ENCODE results near the gene SSNA1. TPM values are rescaled to one million over a fixed set of nuclear protein-coding genes. Genes with fewer than 3 reads are reported as not detected.

Gene SSNA1
- polyA plus RNA-seq, 1 donor: 53.7 TPM

- no peak for DNase-seq (ENCODE audit: low read depth)
Observed at GRCh38 chr9:137167747-137168572, 20.5 kb upstream of the SSNA1 start.

DNA sequence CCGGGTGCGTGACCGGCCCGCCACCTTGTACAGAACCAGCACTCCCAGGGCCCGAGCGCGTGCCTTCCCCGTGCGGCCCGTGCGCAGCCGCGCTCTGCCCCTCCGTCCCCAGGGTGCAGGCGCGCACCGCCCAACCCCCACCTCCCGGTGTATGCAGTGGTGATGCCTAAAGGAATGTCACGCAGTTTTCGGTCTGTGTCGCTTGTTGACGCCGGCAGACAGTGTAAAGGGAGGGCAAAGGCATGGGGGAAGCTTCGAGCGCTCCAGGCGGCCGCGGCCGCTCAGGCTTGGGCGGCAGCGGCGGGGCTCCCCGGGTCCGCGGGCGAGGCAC is 19.9 kb upstream of the SSNA1 start:
- DNase-seq (ENCODE audit: low read depth): no peak

DNA sequence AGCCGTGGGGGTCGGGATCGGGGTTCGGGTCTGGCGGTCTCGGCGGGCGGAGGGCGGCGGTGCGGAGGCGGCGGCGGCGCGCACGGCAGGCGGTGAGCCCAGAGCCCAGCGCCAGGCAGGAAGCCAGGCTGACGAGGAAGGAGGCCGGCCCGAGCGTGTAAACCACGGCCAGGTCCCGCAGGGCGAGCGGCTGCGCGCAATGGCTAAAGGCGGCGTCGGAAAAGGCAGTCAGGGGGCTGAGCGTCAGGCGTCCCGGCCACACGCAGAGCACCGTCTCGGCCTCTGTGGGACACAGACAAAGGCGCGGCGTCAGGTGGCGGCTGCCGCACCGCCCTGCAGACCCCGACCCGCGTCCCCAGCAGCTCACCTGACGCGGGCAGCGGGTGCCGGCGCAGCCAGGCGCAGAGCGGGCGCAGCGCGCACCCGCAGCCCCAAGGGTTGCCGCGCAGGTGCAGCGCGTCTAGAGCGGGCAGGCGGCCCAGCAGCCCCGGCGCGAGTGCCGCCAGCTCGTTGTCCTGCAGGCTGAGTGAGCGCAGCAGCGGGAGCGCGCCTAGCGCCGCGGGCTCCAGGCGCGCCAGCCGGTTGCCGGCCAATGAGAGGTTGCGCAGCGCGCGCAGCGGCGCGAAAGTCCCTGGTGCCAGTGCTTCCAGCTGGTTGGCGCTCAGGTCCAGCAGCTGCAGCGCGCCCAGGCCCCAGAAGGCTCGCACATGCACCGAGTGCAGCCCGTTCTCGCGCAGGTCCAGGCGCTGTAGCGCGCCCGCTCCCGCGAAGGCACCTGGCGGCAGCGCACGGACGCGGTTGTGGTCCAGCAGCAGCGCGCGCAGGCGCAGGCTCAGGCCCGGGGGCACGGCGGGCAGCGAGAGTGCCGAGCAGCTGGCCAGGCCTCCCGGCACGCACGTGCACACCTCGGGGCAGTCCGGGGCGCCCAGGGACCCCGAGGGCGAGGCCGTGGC is 19.3 kb upstream of the SSNA1 start:
- no peak for DNase-seq (ENCODE audit: low read depth)

DNA sequence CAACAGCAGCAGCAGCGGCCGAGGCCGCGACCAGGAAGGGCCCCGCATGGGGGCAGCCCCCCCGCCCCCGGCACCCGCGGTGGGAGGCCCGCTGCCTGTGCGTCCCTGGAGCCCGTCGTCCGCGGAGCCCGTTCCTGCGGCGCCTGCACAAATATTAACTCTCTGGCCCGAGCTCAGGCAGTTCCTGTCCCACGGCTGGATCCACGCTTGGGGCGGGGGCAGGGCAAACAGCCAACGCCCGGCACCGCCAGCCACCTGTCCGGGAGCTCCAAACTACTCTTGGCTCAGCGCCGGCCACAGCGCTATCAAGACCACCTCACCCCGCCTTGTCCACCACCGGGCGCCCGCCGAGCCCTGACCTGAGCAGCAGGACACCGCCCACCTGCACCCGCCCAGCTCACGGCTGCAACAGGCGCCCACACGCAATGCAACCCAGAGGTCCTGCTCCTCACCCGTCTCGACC is 18.5 kb upstream of the SSNA1 start, which contains the start of gene LRRC26:
Gene LRRC26 (minus strand): TSS at position 156 of the 463 bp plus-strand sequence. CDS start 108 bp downstream, at position 48.
- DNase-seq (ENCODE audit: low read depth): no peak

DNA sequence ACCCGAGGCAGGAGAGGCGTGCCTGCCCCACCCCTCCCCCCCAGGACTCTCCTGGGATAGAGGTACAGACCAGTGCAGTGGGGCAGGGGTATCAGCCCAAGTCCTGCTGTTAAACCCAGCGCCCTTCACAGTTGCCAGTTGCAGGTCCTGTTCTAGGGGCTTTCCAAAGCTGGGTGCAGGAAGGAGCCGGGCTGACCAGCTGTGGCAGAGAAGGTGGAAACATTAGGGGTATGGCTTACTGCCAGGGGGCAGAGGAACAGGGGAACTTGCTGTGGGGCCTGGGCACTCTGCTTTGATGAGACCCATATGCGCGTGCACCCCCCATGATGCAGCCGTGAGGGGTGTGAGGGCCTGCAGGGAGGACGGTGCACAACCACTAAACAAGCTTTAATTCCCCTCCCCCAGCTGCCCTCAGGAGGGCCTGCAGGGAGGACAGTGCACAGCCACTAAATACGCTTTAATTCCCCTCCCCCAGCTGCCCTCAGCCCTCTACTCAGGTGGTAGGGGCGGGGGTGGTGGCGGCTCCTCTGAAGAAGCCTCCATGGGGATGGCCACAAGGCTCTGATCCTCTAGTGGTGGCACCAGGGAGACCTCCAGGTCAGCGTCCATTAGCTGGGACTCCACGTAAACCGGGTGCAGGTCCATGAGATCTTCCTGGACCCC is 17.9 kb upstream of the SSNA1 start:
- DNase-seq (ENCODE audit: low read depth): no peak

DNA sequence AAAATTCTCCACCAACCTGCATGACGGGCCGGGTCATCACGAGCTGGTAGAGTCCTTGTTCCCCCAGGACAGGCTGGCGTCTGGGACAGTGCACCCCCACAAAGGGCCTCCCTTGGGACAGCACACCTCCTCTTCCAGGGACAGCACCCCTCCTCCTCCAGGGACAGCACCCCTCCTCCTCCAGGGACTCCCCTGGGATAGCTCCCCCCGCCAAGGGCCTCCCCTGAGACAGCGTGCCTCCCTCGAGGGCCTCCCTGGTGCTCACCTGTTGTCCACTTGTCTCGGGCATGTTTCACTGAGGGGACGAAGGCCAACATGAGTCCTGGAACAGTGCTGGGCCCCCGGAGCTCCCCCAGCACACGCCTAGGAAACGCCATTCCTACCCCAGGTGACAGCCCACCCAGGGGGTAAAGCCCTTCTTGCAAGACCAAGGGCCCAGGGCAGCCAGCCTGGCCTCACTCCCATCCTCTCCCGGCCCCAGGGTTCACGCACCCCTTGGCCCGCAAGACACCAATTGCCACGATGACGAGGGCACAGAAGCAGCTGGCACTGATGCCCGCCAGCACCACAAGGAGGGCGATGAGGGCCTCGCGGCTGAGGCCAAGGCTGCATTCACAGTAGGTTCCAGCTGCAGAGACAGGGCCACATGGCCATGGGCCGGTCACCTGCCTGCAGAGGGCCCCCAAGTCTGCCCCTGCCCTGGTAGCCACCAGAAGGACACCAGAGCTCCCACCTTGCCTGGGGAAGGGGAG is 17.2 kb upstream of the SSNA1 start:
- no peak for DNase-seq (ENCODE audit: low read depth)

DNA sequence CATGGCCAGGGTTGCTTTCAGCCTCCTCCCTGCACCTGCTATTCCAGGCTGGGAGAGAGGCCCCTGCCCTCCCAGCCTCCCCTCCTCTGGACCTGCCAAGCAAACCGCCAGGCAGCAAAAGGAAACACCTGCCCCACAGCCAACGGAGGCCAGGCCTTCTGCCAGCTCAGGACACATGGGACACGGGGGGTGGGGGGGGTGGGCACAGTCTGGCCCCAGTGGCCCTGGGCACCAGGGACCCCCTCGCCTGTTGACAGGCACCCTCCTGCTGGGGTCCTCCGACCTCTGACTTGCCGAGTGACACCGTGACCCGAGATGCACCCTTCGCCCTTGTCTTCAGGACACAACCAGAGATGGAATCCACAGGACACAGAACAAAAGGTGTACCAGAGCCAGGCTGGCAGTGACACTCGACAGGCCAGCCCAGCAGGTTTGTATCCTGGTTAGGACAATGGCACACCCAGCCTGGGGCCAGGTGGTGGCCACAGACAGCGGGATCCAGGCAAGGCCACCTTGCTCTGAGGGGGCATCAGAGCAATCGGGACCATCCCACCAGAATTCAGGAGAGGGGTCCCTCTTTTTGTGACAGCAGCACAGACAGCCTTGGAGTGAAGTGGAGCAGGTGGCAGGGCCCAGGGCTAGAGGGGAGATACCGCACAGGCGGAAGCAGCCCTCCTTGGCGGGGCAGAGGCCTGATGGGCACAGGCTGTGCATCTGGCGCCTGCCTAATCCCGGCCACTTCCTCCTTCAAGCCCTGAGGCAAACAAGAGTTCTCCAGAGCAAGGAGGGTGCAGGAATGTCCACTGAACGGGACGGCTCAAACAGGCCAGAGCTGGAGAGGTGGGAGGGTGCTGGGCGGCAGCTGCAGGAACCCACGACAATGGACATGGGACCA is 15.3 kb upstream of the SSNA1 start:
- DNase-seq (ENCODE audit: low read depth): no peak

- no peak for DNase-seq (ENCODE audit: low read depth)
Observed at GRCh38 chr9:137173796-137174664, 14.4 kb upstream of the SSNA1 start.

DNA sequence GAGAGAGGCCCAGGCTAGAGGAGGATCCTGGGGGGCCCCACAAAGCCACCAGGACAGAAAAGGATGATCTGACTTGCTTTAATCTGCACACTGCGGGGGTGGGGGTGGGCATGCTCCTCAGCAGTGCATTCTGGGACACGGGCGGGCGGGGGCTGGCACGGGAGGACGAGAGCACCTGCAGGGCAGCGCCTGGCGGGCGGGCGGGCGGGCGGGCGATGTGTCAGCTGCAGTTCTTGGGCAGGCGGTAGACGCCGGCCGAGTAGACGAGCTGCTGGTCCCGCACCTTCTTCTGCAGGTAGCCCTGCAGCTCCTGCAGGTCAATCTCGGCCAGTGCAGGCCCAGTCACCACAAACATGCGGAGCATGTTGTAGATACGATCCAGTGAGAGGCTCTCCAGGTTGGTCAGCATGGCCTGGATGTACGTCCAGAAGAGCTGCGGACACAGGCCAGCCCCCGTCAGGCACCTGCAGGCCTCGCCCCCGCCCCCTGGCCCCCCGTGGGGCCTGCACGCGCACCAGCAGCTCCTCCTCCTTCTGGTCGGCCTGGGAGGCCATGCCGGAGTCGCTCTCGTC is 13.7 kb upstream of the SSNA1 start:
- no peak for DNase-seq (ENCODE audit: low read depth)

DNA sequence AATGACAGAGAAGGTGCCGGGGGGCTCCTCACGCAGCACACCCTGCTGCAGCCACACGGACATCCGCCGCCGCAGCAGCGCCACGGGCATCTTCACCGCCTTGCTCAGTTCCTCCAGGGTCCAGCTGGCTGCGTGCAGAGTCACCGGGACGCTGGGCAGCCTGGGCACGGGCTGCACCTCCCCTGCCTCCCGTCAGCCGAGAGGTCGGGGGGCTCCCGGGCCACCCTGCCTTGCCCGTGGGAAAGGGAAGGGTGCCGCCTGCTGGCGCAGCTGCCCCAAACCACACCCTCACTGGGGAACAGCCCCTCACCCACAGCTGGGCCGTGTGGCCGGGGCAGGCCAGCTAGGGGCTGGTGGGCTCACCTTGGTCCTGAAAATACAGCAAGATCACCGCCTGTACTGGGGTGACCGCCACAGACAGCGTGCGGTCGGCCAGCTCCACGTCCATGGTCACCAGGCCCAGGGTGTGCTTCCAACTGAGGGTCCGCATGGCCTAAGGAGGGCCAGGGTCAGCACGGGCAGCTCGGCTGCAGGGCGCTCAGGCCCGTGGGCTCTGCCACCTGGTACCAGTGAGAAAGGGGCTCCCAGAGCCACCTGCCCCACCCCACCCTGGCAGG is 13.0 kb upstream of the SSNA1 start:
- no peak for DNase-seq (ENCODE audit: low read depth)

DNA sequence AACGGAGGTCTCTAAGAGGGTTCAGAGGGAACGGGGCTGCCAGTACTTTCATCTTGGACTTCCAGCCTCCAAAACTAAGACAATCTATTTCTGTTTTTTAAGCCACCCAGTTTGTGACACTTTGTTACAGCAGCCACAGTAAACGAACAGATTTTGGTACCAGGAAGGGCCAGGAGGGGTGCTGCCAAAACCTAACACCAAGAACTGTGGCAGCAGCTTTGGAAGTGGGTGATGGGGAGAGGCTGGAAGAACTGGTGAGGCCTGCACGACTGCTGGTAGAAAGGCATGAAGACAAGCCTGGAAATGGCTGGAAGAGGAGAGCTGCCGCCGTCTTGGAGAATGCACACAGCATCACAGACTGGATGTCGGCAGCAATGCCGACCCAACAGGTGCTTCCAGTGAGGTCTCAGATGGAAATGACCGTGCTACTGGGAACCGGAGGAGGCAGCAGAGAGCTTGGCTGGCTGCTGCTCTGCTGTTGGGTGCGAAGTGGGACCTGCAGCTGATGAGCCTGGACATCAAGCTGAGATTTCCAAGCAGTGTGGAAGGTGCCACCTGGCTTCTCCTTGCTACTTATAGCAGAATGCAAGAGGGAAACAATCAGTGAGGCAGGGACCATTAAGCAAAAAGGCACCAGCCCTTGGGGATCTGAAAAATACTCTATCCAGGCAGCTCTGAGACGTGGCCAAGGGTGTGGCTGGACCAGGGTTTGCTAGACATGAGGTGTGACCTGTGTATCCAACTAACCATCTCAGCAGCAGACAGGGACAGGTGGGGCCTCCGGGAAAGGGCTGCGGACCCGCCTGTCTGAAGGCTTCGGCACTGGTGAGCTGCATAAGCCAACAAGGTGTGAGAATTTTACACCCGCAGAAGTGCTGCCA is 11.9 kb upstream of the SSNA1 start:
- DNase-seq (ENCODE audit: low read depth): no peak

DNA sequence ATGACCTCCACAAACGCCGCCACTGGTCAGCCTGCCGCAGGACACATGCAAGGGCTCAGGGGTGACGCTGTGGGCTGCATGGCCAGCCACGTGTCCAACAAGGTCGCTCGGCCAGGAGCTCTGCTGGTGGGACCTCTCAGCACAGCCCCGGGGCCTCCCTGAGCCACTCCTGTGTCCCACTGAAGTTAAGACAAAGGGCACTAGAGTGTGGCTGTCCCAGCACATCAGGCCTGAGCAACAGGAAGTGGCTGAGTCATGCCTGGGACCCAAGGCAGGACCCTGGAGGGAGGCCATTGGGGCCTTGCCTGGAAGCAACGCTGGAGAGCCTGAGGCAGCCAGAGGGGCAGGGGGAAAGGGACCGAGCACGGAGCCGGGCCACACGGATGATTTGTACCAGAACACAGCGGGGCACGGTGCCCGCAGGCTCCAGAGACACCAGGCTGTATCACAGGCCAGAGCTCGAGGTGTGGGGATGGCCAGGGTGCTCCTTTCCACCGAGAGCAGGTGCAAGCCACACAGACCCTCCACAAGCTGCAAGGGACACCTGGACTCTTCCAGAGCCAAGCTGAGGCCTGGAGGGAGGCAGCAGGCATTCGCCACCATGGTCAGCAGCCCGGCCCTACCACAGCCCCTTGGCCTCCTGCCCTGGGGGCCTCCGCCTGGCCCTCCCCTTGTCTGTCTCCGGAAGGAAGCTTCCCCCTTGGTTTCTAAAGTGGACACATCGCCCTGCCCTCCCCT is 10.1 kb upstream of the SSNA1 start:
- no peak for DNase-seq (ENCODE audit: low read depth)

DNA sequence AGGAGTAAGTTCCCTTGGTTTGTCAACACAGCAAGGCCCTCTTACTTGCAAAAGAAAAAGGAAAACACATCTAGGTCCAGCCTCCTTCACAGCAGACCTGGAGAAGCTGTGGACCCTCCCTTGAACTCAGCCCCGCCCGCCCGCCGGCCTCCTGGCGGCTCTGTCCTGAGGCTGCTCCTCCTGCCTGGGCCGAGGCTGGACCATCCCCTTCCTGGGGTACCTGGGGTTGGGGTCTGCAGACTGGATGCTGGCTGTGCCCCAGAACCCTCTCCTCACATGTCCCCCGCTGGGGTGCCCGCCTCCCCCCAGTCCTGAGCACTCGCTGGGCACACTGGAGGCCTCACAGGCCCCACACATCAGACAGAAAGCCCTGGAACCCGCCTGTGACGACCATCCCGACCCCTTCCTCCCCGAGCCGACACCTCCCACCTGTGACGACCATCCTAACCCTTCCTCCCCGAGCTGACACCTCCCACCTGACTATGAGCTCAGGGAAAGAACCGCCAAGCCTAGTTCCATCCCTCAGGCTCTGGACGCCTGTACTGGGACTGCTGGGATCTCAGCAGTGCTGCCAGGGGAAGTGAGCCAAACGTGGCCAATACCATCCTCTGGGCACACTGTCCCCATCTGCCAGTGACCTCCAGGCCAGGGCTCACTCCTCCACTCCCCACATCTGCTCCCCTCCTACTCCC is 9.4 kb upstream of the SSNA1 start:
- DNase-seq (ENCODE audit: low read depth): no peak

- no peak for DNase-seq (ENCODE audit: low read depth)
Observed at GRCh38 chr9:137179761-137180160, 8.7 kb upstream of the SSNA1 start.

DNA sequence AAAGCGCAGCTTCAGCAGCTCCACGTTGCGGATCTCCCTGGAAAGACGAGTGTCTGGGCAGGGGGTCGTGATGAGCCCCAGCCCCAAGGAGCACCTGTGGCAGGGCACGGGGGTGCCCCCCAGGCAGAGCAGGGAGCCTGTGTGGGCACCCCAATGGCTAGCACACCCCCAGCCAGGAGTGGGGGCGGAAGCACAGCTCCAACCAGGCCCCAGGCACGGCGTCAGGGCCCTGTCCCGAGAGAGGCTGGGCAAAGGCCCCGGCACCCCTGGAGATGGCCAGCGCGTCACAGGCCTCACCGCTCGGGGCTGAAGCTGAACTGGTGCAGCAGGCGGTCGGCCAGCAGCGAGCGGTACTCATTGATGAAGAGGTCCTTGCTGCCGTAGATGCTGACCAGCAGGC is 8.0 kb upstream of the SSNA1 start:
- DNase-seq (ENCODE audit: low read depth): no peak

DNA sequence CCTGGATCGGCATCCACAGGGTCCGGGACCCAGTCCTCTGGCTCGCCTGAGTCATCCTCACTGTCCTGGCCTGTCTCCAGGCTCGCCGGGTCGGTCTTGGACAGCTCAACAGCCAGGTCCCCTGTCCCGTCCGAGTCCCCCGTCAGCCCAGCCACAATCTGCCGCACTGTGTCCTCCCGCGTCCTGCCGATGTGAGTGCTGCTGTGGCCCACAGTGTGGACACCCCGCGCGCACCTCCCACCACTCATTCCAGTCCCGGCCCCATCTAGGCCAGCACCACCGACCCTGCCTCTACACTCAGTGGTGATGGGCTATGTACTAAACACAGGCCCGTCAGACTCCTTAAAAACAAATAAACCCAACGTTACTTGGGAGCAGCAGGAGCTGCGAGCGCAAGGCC is 6.8 kb upstream of the SSNA1 start:
- DNase-seq (ENCODE audit: low read depth): no peak

Measured in forelimb muscle (tissue), 1 donor.